WTC11 (cell line): Measurements from ENCODE around the gene SOWAHB. TPM values are rescaled to one million over a fixed set of nuclear protein-coding genes. Genes with fewer than 3 reads are reported as not detected.
A peak's percentile ranks its signal among the peaks of the same experiment; 100 is the strongest.

ENCODE experiments used
- ATAC-seq: fragments of 200-7000 bp; cut with Tn5 transposase; 2 replicates; pipeline ENCODE4 v1.10.0; 2021; ENCODE audit warnings: mild to moderate bottlenecking, moderate library complexity
- CTCF ChIA-PET: fragments of 300-600 bp; sonication (Branson Sonifier 250); formaldehyde crosslinking; loops from one replicate; lab custom pipeline; 2021; ENCODE audit warnings: antibody characterized with exemption; lab: Charles Lee
- POLR2A ChIA-PET: fragments of 350-600 bp; sonication (Branson Sonifier 250); formaldehyde crosslinking; loops from one replicate; lab custom pipeline; 2021; ENCODE audit warnings: antibody characterized with exemption; lab: Charles Lee
- DNase-seq: peaks from one replicate; pipeline ENCODE4 v3.0.0; 2021; ENCODE audit warnings: low spot score
- H3K27ac Mint-ChIP-seq: 2 replicates; pipeline ENCODE4 v1.8.0; 2021; ENCODE audit warnings: mixed read lengths
- H3K27me3 Mint-ChIP-seq: 2 replicates; pipeline ENCODE4 v1.8.0; 2021; ENCODE audit warnings: low read depth, mild to moderate bottlenecking, moderate library complexity, mixed read lengths
- H3K36me3 Mint-ChIP-seq: 2 replicates; pipeline ENCODE4 v1.8.0; 2021; ENCODE audit warnings: mixed read lengths
- H3K4me1 Mint-ChIP-seq: 2 replicates; pipeline ENCODE4 v1.8.0; 2022; ENCODE audit warnings: mixed read lengths
- H3K4me3 Mint-ChIP-seq: 2 replicates; pipeline ENCODE4 v1.8.0; 2021; ENCODE audit warnings: mild to moderate bottlenecking, moderate library complexity, mixed read lengths
- H3K9me3 Mint-ChIP-seq: 2 replicates; pipeline ENCODE4 v1.8.0; 2021; ENCODE audit warnings: mixed read lengths
- AFF4 ChIP-seq: sonication (generic); formaldehyde crosslinking; IDR thresholded peaks from 2 replicates; pipeline ENCODE4 v1.8.1; 2023; ENCODE audit warnings: mild to moderate bottlenecking, missing genetic modification reagents, borderline replicate concordance
- E2F4 ChIP-seq: sonication (generic); formaldehyde crosslinking; IDR thresholded peaks from 2 replicates; pipeline ENCODE4 v1.8.1; 2022; ENCODE audit warnings: low read depth, mild to moderate bottlenecking, moderate library complexity, missing genetic modification reagents, borderline replicate concordance
- ESRRA ChIP-seq: sonication (generic); formaldehyde crosslinking; IDR thresholded peaks from 2 replicates; pipeline ENCODE4 v1.8.1; 2022; ENCODE audit warnings: mild to moderate bottlenecking, missing genetic modification reagents, borderline replicate concordance
- FOXK1 ChIP-seq: sonication (generic); formaldehyde crosslinking; IDR thresholded peaks from 2 replicates; pipeline ENCODE4 v1.8.0; 2022; ENCODE audit warnings: mild to moderate bottlenecking, moderate library complexity, missing genetic modification reagents
- GTF2I ChIP-seq: fragments of 250-450 bp; sonication (Bioruptor Pico); conservative IDR thresholded peaks from 2 replicates; pipeline ENCODE4 v1.4.0; 2021; ENCODE audit warnings: mild to moderate bottlenecking
- HMGA2 ChIP-seq: fragments of 250-450 bp; sonication (Bioruptor Pico); IDR thresholded peaks from 2 replicates; pipeline ENCODE4 v1.4.0; 2021; ENCODE audit warnings: mild to moderate bottlenecking, moderate library complexity
- HMGXB4 ChIP-seq: sonication (generic); formaldehyde crosslinking; IDR thresholded peaks from 2 replicates; pipeline ENCODE4 v1.8.1; 2023; ENCODE audit warnings: mild to moderate bottlenecking, moderate library complexity, missing genetic modification reagents
- IRF2 ChIP-seq: sonication (generic); formaldehyde crosslinking; IDR thresholded peaks from 2 replicates; pipeline ENCODE4 v1.8.0; 2022; ENCODE audit warnings: low read depth, missing genetic modification reagents, borderline replicate concordance
- MYBL2 ChIP-seq: sonication (generic); formaldehyde crosslinking; IDR thresholded peaks from 2 replicates; pipeline ENCODE4 v1.8.1; 2023; ENCODE audit warnings: mild to moderate bottlenecking, moderate library complexity, missing genetic modification reagents
- RORB ChIP-seq: fragments of 250-450 bp; sonication (Bioruptor Pico); IDR thresholded peaks from 2 replicates; pipeline ENCODE4 v1.9.0; 2021; ENCODE audit warnings: mild to moderate bottlenecking
- SMAD3 ChIP-seq: sonication (generic); formaldehyde crosslinking; IDR thresholded peaks from 2 replicates; pipeline ENCODE4 v1.8.0; 2022; ENCODE audit warnings: missing genetic modification reagents, mild to moderate bottlenecking, borderline replicate concordance
- TEAD1 ChIP-seq: sonication (generic); formaldehyde crosslinking; IDR thresholded peaks from 2 replicates; pipeline ENCODE4 v1.8.0; 2022; ENCODE audit warnings: mild to moderate bottlenecking, missing genetic modification reagents
- ZBTB21 ChIP-seq: sonication (generic); formaldehyde crosslinking; IDR thresholded peaks from 2 replicates; pipeline ENCODE4 v1.8.1; 2023; ENCODE audit warnings: mild to moderate bottlenecking, missing genetic modification reagents, borderline replicate concordance
- ZNF121 ChIP-seq: sonication (generic); formaldehyde crosslinking; IDR thresholded peaks from 2 replicates; pipeline ENCODE4 v1.8.0; 2023; ENCODE audit warnings: missing genetic modification reagents
- ZNF416 ChIP-seq: fragments of 250-450 bp; sonication (Bioruptor Pico); IDR thresholded peaks from 2 replicates; pipeline ENCODE4 v1.9.0; 2021; ENCODE audit warnings: mild to moderate bottlenecking, inconsistent platforms
- total RNA-seq: library from RNA; stranded (reverse); gene quantifications from 3 replicates; pipeline ENCODE4 v1.2.3, GENCODE V29; 2021
- TF ChIP-seq, protein P1 (sequence below): sonication (generic); formaldehyde crosslinking; IDR thresholded peaks from 2 replicates; pipeline ENCODE4 v1.8.1; 2023; ENCODE audit warnings: mild to moderate bottlenecking, missing genetic modification reagents, moderate library complexity
- TF ChIP-seq, protein P2 (sequence below): sonication (generic); formaldehyde crosslinking; IDR thresholded peaks from 2 replicates; pipeline ENCODE4 v1.8.1; 2023; ENCODE audit warnings: mild to moderate bottlenecking, missing genetic modification reagents
- TF ChIP-seq, protein P3 (sequence below): sonication (generic); formaldehyde crosslinking; IDR thresholded peaks from 2 replicates; pipeline ENCODE4 v1.8.0; 2022; ENCODE audit warnings: mild to moderate bottlenecking, missing genetic modification reagents
- TF ChIP-seq, protein P4 (sequence below): sonication (generic); formaldehyde crosslinking; IDR thresholded peaks from 2 replicates; pipeline ENCODE4 v1.8.0; 2023; ENCODE audit warnings: missing genetic modification reagents

SOWAHB gene
- total RNA-seq, 1 experiment from 2014 or later, result 1.5 TPM

DNA sequence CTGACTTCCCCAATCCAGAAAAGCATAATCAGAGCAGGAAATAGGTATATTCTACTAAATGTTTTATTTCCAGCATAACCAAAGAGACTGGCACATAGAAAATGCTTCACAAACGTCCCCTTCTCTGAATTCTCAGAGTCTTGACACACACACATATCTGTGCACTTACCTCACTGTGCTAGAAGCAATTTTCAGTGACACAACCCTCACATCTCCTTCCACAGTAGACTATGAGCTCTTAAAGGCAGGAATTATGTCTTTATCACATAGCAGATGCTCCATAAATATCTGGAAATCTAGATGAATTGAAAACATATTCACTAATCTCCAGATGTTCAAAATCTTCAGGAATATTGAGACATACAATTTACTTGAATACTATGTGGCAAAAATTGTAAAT, 5.9 kb downstream of the SOWAHB start:
- no peak for ATAC-seq
- POLR2A ChIA-PET, result no interaction called here

GRCh38 chr4:76886848-76887441, 11.0 kb downstream of the SOWAHB start:
- H3K9me3 Mint-ChIP-seq, result peaks cover 6% of the 10 kb centered on the region
- POLR2A ChIA-PET, result interaction anchor here (0.6 to 1.4 kb wide), 2 partner anchors 9 to 14 kb away, joined by 3 to 4 read pairs; no protein-coding TSS in a partner anchor
- H3K27ac Mint-ChIP-seq, result no peak overlapping the region
- ATAC-seq (no peak; the same call in 1 of the 2 replicates), DNase-seq (no peak)
- H3K27me3 Mint-ChIP-seq, result no peaks in the 10 kb centered on the region; the same call in none of the 2 replicates
- H3K4me1 Mint-ChIP-seq, result peaks cover 3% of the 10 kb centered on the region
- no peak overlapping the region for H3K4me3 Mint-ChIP-seq
- CTCF ChIA-PET, result no interaction called here
- TF ChIP-seq GTF2I (CRISPR knock-in tag) (no peak), SMAD3 (CRISPR knock-in tag) (no peak)
- TF ChIP-seq, protein P1, sequence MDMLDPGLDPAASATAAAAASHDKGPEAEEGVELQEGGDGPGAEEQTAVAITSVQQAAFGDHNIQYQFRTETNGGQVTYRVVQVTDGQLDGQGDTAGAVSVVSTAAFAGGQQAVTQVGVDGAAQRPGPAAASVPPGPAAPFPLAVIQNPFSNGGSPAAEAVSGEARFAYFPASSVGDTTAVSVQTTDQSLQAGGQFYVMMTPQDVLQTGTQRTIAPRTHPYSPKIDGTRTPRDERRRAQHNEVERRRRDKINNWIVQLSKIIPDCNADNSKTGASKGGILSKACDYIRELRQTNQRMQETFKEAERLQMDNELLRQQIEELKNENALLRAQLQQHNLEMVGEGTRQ (CRISPR knock-in tag), result peak; percentile 55
- no peaks in the 10 kb centered on the region; the same call in 1 of the 2 replicates for H3K36me3 Mint-ChIP-seq

More for the DNA sequence above, 5.9 kb downstream of the SOWAHB start:
- Mint-ChIP-seq H3K27ac (no peak overlapping the region), H3K4me1 (peaks cover 9% of the 10 kb centered on the region), H3K9me3 (no peaks in the 10 kb centered on the region), H3K27me3 (peaks cover 34% of the 10 kb centered on the region), H3K36me3 (no peaks in the 10 kb centered on the region), H3K4me3 (no peak overlapping the region)
- TF ChIP-seq AFF4 (CRISPR knock-in tag) (no peak), E2F4 (CRISPR knock-in tag) (no peak), TEAD1 (CRISPR knock-in tag) (no peak), HMGXB4 (CRISPR knock-in tag) (no peak), MYBL2 (CRISPR knock-in tag) (no peak), ZBTB21 (CRISPR knock-in tag) (no peak), FOXK1 (CRISPR knock-in tag) (no peak)
- TF ChIP-seq, protein P2, sequence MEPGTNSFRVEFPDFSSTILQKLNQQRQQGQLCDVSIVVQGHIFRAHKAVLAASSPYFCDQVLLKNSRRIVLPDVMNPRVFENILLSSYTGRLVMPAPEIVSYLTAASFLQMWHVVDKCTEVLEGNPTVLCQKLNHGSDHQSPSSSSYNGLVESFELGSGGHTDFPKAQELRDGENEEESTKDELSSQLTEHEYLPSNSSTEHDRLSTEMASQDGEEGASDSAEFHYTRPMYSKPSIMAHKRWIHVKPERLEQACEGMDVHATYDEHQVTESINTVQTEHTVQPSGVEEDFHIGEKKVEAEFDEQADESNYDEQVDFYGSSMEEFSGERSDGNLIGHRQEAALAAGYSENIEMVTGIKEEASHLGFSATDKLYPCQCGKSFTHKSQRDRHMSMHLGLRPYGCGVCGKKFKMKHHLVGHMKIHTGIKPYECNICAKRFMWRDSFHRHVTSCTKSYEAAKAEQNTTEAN (CRISPR knock-in tag), result no peak
- no peak for DNase-seq
- CTCF ChIA-PET, result interaction anchor here (1.9 kb wide), 1 partner anchor 108 kb away, joined by 5 read pairs; no protein-coding TSS in a partner anchor

- no peak for ATAC-seq
- Mint-ChIP-seq H3K4me3 (no peak overlapping the region), H3K27me3 (no peaks in the 10 kb centered on the region; the same call in none of the 2 replicates), H3K36me3 (no peaks in the 10 kb centered on the region; the same call in 1 of the 2 replicates), H3K27ac (no peak overlapping the region), H3K4me1 (peaks cover 5% of the 10 kb centered on the region), H3K9me3 (peaks cover 6% of the 10 kb centered on the region)
- POLR2A ChIA-PET, result no interaction called here
- CTCF ChIA-PET, result no interaction called here
- DNase-seq, result no peak
- TF ChIP-seq IRF2 (CRISPR knock-in tag), result no peak
- TF ChIP-seq, protein P3, sequence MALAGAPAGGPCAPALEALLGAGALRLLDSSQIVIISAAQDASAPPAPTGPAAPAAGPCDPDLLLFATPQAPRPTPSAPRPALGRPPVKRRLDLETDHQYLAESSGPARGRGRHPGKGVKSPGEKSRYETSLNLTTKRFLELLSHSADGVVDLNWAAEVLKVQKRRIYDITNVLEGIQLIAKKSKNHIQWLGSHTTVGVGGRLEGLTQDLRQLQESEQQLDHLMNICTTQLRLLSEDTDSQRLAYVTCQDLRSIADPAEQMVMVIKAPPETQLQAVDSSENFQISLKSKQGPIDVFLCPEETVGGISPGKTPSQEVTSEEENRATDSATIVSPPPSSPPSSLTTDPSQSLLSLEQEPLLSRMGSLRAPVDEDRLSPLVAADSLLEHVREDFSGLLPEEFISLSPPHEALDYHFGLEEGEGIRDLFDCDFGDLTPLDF, result no peak
- no peak for TF ChIP-seq ZNF121 (CRISPR knock-in tag)
- TF ChIP-seq, protein P4, sequence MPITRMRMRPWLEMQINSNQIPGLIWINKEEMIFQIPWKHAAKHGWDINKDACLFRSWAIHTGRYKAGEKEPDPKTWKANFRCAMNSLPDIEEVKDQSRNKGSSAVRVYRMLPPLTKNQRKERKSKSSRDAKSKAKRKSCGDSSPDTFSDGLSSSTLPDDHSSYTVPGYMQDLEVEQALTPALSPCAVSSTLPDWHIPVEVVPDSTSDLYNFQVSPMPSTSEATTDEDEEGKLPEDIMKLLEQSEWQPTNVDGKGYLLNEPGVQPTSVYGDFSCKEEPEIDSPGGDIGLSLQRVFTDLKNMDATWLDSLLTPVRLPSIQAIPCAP (CRISPR knock-in tag), result no peak
- TF ChIP-seq ESRRA, result no peak
- no peak for TF ChIP-seq SMAD3 (CRISPR knock-in tag)
- TF ChIP-seq ZNF416 (CRISPR knock-in tag), result no peak
- no peak for TF ChIP-seq HMGA2 (CRISPR knock-in tag)
- TF ChIP-seq RORB (CRISPR knock-in tag), result no peak
Observed at GRCh38 chr4:76886214-76886613, 11.7 kb downstream of the SOWAHB start.
